Neural progenitor cell (in vitro differentiated cells): ENCODE results near the gene FZD4. TPM values are rescaled to one million over a fixed set of nuclear protein-coding genes. Genes with fewer than 3 reads are reported as not detected.
"Not testable (repeated sequence)": the region's sequence is repeated elsewhere in the genome, so short reads cannot be mapped to it uniquely, and the experiment has no call there.

Experiments used
- DNase-seq: peaks from one replicate; pipeline ENCODE4 v3.0.0-alpha.2; 2016; ENCODE audit warnings: low spot score
- H2AFZ ChIP-seq: fragments of 200-600 bp; sonication (generic); replicated peaks from 2 replicates; pipeline ENCODE4 v1.6.1; 2016; ENCODE audit warnings: antibody characterized with exemption
- H3F3A ChIP-seq: fragments of 200-600 bp; sonication (generic); 2 replicates; pipeline ENCODE4 v1.6.1; 2016; ENCODE audit warnings: antibody characterized with exemption, low read depth
- H3K27ac ChIP-seq: fragments of 200-600 bp; sonication (generic); 2 replicates; pipeline ENCODE4 v1.5.1; 2016; ENCODE audit warnings: mild to moderate bottlenecking
- H3K27me3 ChIP-seq: fragments of 200-600 bp; sonication (generic); 2 replicates; pipeline ENCODE4 v1.6.1; 2016; ENCODE audit warnings: mild to moderate bottlenecking, moderate library complexity
- H3K36me3 ChIP-seq: fragments of 200-600 bp; sonication (generic); 2 replicates; pipeline ENCODE4 v1.5.1; 2016
- H3K4me1 ChIP-seq: fragments of 200-600 bp; sonication (generic); 2 replicates; pipeline ENCODE4 v1.6.1; 2016; ENCODE audit warnings: mixed run types
- H3K4me2 ChIP-seq: fragments of 200-600 bp; sonication (generic); 2 replicates; pipeline ENCODE4 v1.6.1; 2016
- H3K4me3 ChIP-seq: fragments of 200-600 bp; sonication (generic); 2 replicates; pipeline ENCODE4 v1.5.1; 2016
- H3K79me2 ChIP-seq: fragments of 200-600 bp; sonication (generic); 2 replicates; pipeline ENCODE4 v1.6.1; 2016; ENCODE audit warnings: low read depth
- H3K9ac ChIP-seq: fragments of 200-600 bp; sonication (generic); 2 replicates; pipeline ENCODE4 v1.6.1; 2016
- H3K9me3 ChIP-seq: fragments of 200-600 bp; sonication (generic); 2 replicates; pipeline ENCODE4 v1.5.1; 2016; ENCODE audit warnings: low read depth
- H4K20me1 ChIP-seq: fragments of 200-600 bp; sonication (generic); 2 replicates; pipeline ENCODE4 v1.6.1; 2016; ENCODE audit warnings: low read depth
- H3K27ac Mint-ChIP-seq: 3 replicates; pipeline ENCODE4 v1.8.0; 2021; ENCODE audit warnings: mixed read lengths
- H3K27me3 Mint-ChIP-seq: 2 replicates; pipeline ENCODE4 v1.8.0; 2022; ENCODE audit warnings: low read depth, mild to moderate bottlenecking, inconsistent platforms, moderate library complexity, mixed read lengths; ENCODE audit not compliant: insufficient read depth
- H3K36me3 Mint-ChIP-seq: 3 replicates; pipeline ENCODE4 v1.8.0; 2021; ENCODE audit warnings: mixed read lengths
- H3K4me1 Mint-ChIP-seq: 3 replicates; pipeline ENCODE4 v1.8.0; 2021; ENCODE audit warnings: mixed read lengths
- H3K4me3 Mint-ChIP-seq: 3 replicates; pipeline ENCODE4 v1.8.0; 2021; ENCODE audit warnings: mild to moderate bottlenecking, moderate library complexity, mixed read lengths
- H3K9me3 Mint-ChIP-seq: 3 replicates; pipeline ENCODE4 v1.8.0; 2020; ENCODE audit warnings: mixed read lengths
- EZH2 ChIP-seq: fragments of 200-600 bp; sonication (generic); IDR thresholded peaks from 2 replicates; pipeline ENCODE4 v1.6.1; 2017; ENCODE audit warnings: antibody characterized with exemption, mild to moderate bottlenecking, moderate library complexity
- EZH2phosphoT487 ChIP-seq: fragments of 200-600 bp; sonication (generic); IDR thresholded peaks from 2 replicates; pipeline ENCODE4 v1.6.1; 2017; ENCODE audit warnings: antibody characterized with exemption
- total RNA-seq: library from RNA; depleted of rRNA; stranded (reverse); fragments of >200 nt; gene quantifications from 2 replicates; pipeline ENCODE4 v1.2.3, GENCODE V29; 2015; ENCODE audit warnings: low replicate concordance
- TF ChIP-seq, protein P1 (sequence below): fragments of 200-600 bp; sonication (generic); IDR thresholded peaks from 2 replicates; pipeline ENCODE4 v1.5.1; 2017; ENCODE audit warnings: antibody characterized with exemption, mild to moderate bottlenecking

The FZD4 gene
- total RNA-seq: 5.8 TPM in 2 replicates

- no peaks in the 10 kb centered on the region for H3K36me3 ChIP-seq
- Mint-ChIP-seq H3K27me3 (no peaks in the 10 kb centered on the region), H3K9me3 (peaks cover 3% of the 10 kb centered on the region), H3K27ac (peak within 1 kb of the TSS; percentile 89), H3K4me1 (peaks cover 47% of the 10 kb centered on the region), H3K36me3 (peaks cover 18% of the 10 kb centered on the region), H3K4me3 (peak within 1 kb of the TSS; percentile 92)
- H3K79me2 ChIP-seq: no peaks in the 10 kb centered on the region
- H3F3A ChIP-seq: peaks cover 31% of the 10 kb centered on the region
- H4K20me1 ChIP-seq: no peaks in the 10 kb centered on the region
- peak within 1 kb of the TSS; percentile 98 for H2AFZ ChIP-seq
- TF ChIP-seq EZH2: no peak
- TF ChIP-seq, protein P1, sequence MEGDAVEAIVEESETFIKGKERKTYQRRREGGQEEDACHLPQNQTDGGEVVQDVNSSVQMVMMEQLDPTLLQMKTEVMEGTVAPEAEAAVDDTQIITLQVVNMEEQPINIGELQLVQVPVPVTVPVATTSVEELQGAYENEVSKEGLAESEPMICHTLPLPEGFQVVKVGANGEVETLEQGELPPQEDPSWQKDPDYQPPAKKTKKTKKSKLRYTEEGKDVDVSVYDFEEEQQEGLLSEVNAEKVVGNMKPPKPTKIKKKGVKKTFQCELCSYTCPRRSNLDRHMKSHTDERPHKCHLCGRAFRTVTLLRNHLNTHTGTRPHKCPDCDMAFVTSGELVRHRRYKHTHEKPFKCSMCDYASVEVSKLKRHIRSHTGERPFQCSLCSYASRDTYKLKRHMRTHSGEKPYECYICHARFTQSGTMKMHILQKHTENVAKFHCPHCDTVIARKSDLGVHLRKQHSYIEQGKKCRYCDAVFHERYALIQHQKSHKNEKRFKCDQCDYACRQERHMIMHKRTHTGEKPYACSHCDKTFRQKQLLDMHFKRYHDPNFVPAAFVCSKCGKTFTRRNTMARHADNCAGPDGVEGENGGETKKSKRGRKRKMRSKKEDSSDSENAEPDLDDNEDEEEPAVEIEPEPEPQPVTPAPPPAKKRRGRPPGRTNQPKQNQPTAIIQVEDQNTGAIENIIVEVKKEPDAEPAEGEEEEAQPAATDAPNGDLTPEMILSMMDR: peak; percentile 30
- TF ChIP-seq EZH2phosphoT487: no peak
- H3K9me3 ChIP-seq: no peaks in the 10 kb centered on the region
- H3K9ac ChIP-seq: no peak within 1 kb of the TSS
- peaks cover 27% of the 10 kb centered on the region for H3K4me1 ChIP-seq
- peaks cover 16% of the 10 kb centered on the region for H3K27me3 ChIP-seq
- peak within 1 kb of the TSS; percentile 79 for H3K4me2 ChIP-seq
- peak within 1 kb of the TSS; percentile 64 for H3K4me3 ChIP-seq
- H3K27ac ChIP-seq: peak within 1 kb of the TSS; percentile 76
- peak; percentile 97 for DNase-seq
Measured at GRCh38 chr11:86955361-86956120, at the start of gene FZD4. Gene FZD4 (minus strand): TSS chr11:86955395. CDS start chr11:86955085, 310 bp downstream.

GRCh38 chr11:87004281-87004680 lies 49.1 kb upstream of the FZD4 start:
- not testable (repeated sequence) for H3K4me1 Mint-ChIP-seq, H3K36me3 ChIP-seq, H3K27me3 ChIP-seq, H3F3A ChIP-seq, H3K9me3 ChIP-seq, DNase-seq, H3K9ac ChIP-seq, H3K4me3 ChIP-seq, H3K27ac Mint-ChIP-seq, H3K4me1 ChIP-seq, H3K4me2 ChIP-seq, H4K20me1 ChIP-seq, H3K27ac ChIP-seq, H2AFZ ChIP-seq, H3K36me3 Mint-ChIP-seq, H3K27me3 Mint-ChIP-seq, H3K4me3 Mint-ChIP-seq, H3K79me2 ChIP-seq, H3K9me3 Mint-ChIP-seq

- no peak for DNase-seq
- H3K27me3 ChIP-seq: no peaks in the 10 kb centered on the region
- Mint-ChIP-seq H3K9me3 (no peaks in the 10 kb centered on the region), H3K27me3 (no peaks in the 10 kb centered on the region), H3K4me3 (no peak overlapping the region), H3K4me1 (peaks cover 9% of the 10 kb centered on the region), H3K27ac (no peak overlapping the region), H3K36me3 (no peaks in the 10 kb centered on the region)
- no peak overlapping the region for H3K27ac ChIP-seq
- H2AFZ ChIP-seq: no peak overlapping the region
- no peak overlapping the region for H3K9ac ChIP-seq
- TF ChIP-seq EZH2phosphoT487: no peak
- no peak for TF ChIP-seq EZH2
- TF ChIP-seq, protein P1: no peak
- H4K20me1 ChIP-seq: no peaks in the 10 kb centered on the region
- H3K4me2 ChIP-seq: no peak overlapping the region
- H3F3A ChIP-seq: peaks cover 8% of the 10 kb centered on the region
- H3K9me3 ChIP-seq: no peaks in the 10 kb centered on the region
- no peaks in the 10 kb centered on the region for H3K79me2 ChIP-seq
- peaks cover 4% of the 10 kb centered on the region for H3K4me1 ChIP-seq
- H3K36me3 ChIP-seq: no peaks in the 10 kb centered on the region
- no peak overlapping the region for H3K4me3 ChIP-seq
Measured at GRCh38 chr11:87002918-87003317, 47.7 kb upstream of the FZD4 start.
